Natural killer cell (primary cell): ENCODE results near the gene CHTF18. TPM values are rescaled to one million over a fixed set of nuclear protein-coding genes. Genes with fewer than 3 reads are reported as not detected.

Experiments
- ATAC-seq, 3 donors: fragments of 150-1000 bp in 2 of 3; fragments of 200-7000 bp in 1 of 3; cut with Tn5 transposase; 1 replicate in 1 of 3; 2 replicates in 2 of 3; pipeline ENCODE4 v1.10.0; 2021; ENCODE audit warnings: mild to moderate bottlenecking in 2 of 3, moderate library complexity in 2 of 3
- DNase-seq, 2 donors: peaks; one replicate each; pipeline versions ENCODE4 v3.0.0 to v3.0.0-alpha.2; 2013 to 2021; ENCODE audit warnings: mixed read lengths in 1 of 2
- H3K27ac ChIP-seq: one replicate; pipeline ENCODE4 v1.5.1; 2013; ENCODE audit warnings: mild to moderate bottlenecking, low read length
- H3K27me3 ChIP-seq: one replicate; pipeline ENCODE4 v1.6.1; 2013; ENCODE audit warnings: low read length; ENCODE audit not compliant: control insufficient read depth, insufficient read depth
- H3K36me3 ChIP-seq: one replicate; pipeline ENCODE4 v1.6.1; 2013; ENCODE audit warnings: low read length; ENCODE audit not compliant: control insufficient read depth, insufficient read depth
- H3K4me1 ChIP-seq: one replicate; pipeline ENCODE4 v1.6.1; 2013; ENCODE audit warnings: low read length; ENCODE audit not compliant: control insufficient read depth, insufficient read depth
- H3K4me3 ChIP-seq: one replicate; pipeline ENCODE4 v1.5.1; 2013; ENCODE audit warnings: low read length
- H3K9me3 ChIP-seq: one replicate; pipeline ENCODE4 v1.6.1; 2013; ENCODE audit warnings: low read length; ENCODE audit not compliant: control insufficient read depth, insufficient read depth
- H3K27ac Mint-ChIP-seq, 2 donors: one replicate each; pipeline ENCODE4 v1.8.0; 2022; ENCODE audit warnings: mild to moderate bottlenecking in 2 of 2, mixed read lengths in 2 of 2, moderate library complexity in 1 of 2
- H3K27me3 Mint-ChIP-seq, 2 donors: one replicate each; pipeline ENCODE4 v1.8.0; 2022; ENCODE audit warnings: low read depth in 2 of 2, mixed read lengths in 2 of 2
- H3K36me3 Mint-ChIP-seq: one replicate; pipeline ENCODE4 v1.8.0; 2022; ENCODE audit warnings: mixed read lengths
- H3K4me1 Mint-ChIP-seq, 2 donors: one replicate each; pipeline ENCODE4 v1.8.0; 2022; ENCODE audit warnings: mixed read lengths in 2 of 2
- H3K4me3 Mint-ChIP-seq: one replicate; pipeline ENCODE4 v1.8.0; 2022; ENCODE audit warnings: mild to moderate bottlenecking, moderate library complexity, mixed read lengths
- H3K9me3 Mint-ChIP-seq, 2 donors: one replicate each; pipeline ENCODE4 v1.8.0; 2022; ENCODE audit warnings: mixed read lengths in 2 of 2
- WGBS: methylation state at CpG from one replicate; pipeline ENCODE4 v1.1.7; 2013; ENCODE audit warnings: missing lambda C conversion rate; ENCODE audit not compliant: insufficient coverage; 5-methylcytosine and 5-hydroxymethylcytosine counted together
- intact Hi-C: fragments of 100-400 bp; cut with micrococcal nuclease; formaldehyde crosslinking; loops from one replicate; pipeline ENCODE4 v1.14.2; 2022
- total RNA-seq, 4 donors: library from RNA; stranded (reverse); fragments of 120-200 nt in 1 of 4; gene quantifications; one replicate each; pipeline versions ENCODE4 v1.2.3 to v1.2.4, GENCODE V29; 2013 to 2022
- TF ChIP-seq, protein P1 (sequence below): fragments of 200-600 bp; IDR thresholded peaks from one replicate; pipeline ENCODE4 v1.8.0; 2022; ENCODE audit warnings: antibody characterized with exemption

The CHTF18 gene
- total RNA-seq, 3 donors from 2014 or later (not counting 1 experiment from before 2014, with no cell fraction given): 26.7 to 52.4 (median 40.5) TPM

- Histone ChIP-seq H3K4me3 (no peak overlapping the region), H3K27ac (no peak overlapping the region), H3K9me3 (no peaks in the 10 kb centered on the region), H3K4me1 (no peaks in the 10 kb centered on the region), H3K36me3 (no peaks in the 10 kb centered on the region), H3K27me3 (no peaks in the 10 kb centered on the region)
- DNase-seq (no peak), ATAC-seq (no peak)
- Mint-ChIP-seq H3K9me3 (no peaks in the 10 kb centered on the region), H3K27me3 (no peaks in the 10 kb centered on the region), H3K27ac (no peak overlapping the region), H3K4me3 (no peak overlapping the region), H3K36me3 (no peaks in the 10 kb centered on the region), H3K4me1 (no peaks in the 10 kb centered on the region)
- intact Hi-C loops: no loop called here
- 92% methylated on average over 38 of the region's 38 CpGs for WGBS
- TF ChIP-seq, protein P1, sequence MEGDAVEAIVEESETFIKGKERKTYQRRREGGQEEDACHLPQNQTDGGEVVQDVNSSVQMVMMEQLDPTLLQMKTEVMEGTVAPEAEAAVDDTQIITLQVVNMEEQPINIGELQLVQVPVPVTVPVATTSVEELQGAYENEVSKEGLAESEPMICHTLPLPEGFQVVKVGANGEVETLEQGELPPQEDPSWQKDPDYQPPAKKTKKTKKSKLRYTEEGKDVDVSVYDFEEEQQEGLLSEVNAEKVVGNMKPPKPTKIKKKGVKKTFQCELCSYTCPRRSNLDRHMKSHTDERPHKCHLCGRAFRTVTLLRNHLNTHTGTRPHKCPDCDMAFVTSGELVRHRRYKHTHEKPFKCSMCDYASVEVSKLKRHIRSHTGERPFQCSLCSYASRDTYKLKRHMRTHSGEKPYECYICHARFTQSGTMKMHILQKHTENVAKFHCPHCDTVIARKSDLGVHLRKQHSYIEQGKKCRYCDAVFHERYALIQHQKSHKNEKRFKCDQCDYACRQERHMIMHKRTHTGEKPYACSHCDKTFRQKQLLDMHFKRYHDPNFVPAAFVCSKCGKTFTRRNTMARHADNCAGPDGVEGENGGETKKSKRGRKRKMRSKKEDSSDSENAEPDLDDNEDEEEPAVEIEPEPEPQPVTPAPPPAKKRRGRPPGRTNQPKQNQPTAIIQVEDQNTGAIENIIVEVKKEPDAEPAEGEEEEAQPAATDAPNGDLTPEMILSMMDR: no peak
Measured at GRCh38 chr16:764848-765487, 23.5 kb upstream of the CHTF18 start.

DNA sequence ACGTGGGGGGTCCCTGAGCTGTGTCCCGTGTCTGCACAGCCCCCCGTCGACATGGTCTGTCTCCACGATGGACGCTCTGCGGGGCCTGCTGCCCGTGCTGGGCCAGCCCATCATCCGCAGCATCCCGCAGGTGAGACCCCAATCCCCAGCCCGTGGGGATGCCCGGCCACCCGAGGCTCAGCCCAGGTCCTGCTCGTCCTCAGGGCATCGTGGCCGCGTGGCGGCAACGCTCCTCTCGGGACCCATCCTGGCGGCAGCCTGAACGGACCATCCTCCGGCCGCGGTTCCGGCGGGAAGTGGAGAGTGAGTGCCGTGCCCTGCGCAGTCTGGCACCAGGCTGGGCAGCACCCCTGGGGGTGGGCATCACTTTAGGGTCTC is 22.9 kb upstream of the CHTF18 start:
- DNase-seq: no peak
- Mint-ChIP-seq H3K27ac (no peak overlapping the region), H3K36me3 (no peaks in the 10 kb centered on the region), H3K4me1 (no peaks in the 10 kb centered on the region), H3K4me3 (no peak overlapping the region), H3K27me3 (no peaks in the 10 kb centered on the region), H3K9me3 (no peaks in the 10 kb centered on the region)
- no peaks in the 10 kb centered on the region for H3K36me3 ChIP-seq
- no peak overlapping the region for H3K4me3 ChIP-seq
- no peak for ATAC-seq
- H3K4me1 ChIP-seq: no peaks in the 10 kb centered on the region
- H3K27ac ChIP-seq: no peak overlapping the region
- TF ChIP-seq, protein P1: no peak
- no peaks in the 10 kb centered on the region for H3K27me3 ChIP-seq
- intact Hi-C loops: no loop called here
- WGBS: 94% methylated on average over 29 of the region's 29 CpGs
- H3K9me3 ChIP-seq: no peaks in the 10 kb centered on the region

- TF ChIP-seq, protein P1: no peak
- ATAC-seq: no peak
Measured at GRCh38 chr16:766008-766819, 22.2 kb upstream of the CHTF18 start.

More at GRCh38 chr16:766008-766819, 22.2 kb upstream of the CHTF18 start:
- 91% methylated on average over 29 of the region's 29 CpGs for WGBS
- Histone ChIP-seq H3K27me3 (no peaks in the 10 kb centered on the region), H3K9me3 (no peaks in the 10 kb centered on the region), H3K4me3 (no peak overlapping the region), H3K27ac (no peak overlapping the region), H3K36me3 (no peaks in the 10 kb centered on the region), H3K4me1 (no peaks in the 10 kb centered on the region)
- no peaks in the 10 kb centered on the region for H3K27me3 Mint-ChIP-seq
- no peaks in the 10 kb centered on the region for H3K4me1 Mint-ChIP-seq
- no peaks in the 10 kb centered on the region for H3K9me3 Mint-ChIP-seq
- H3K36me3 Mint-ChIP-seq: no peaks in the 10 kb centered on the region
- intact Hi-C loops: no loop called here
- H3K4me3 Mint-ChIP-seq: no peak overlapping the region
- DNase-seq: no peak
- H3K27ac Mint-ChIP-seq: no peak overlapping the region
